GM10266 (cell line): ENCODE results near the gene TOX3.

ENCODE experiments used
- DNase-seq: peaks from one replicate; pipeline ENCODE4 v3.0.0; 2012; ENCODE audit errors: extremely low spot score
- CTCF ChIP-seq: IDR thresholded peaks from 2 replicates; pipeline ENCODE4 v1.5.1; 2012; ENCODE audit warnings: mild to moderate bottlenecking, low read depth; ENCODE audit not compliant: control insufficient read depth, insufficient read depth; ENCODE audit errors: missing control alignments

The TOX3 gene

DNA sequence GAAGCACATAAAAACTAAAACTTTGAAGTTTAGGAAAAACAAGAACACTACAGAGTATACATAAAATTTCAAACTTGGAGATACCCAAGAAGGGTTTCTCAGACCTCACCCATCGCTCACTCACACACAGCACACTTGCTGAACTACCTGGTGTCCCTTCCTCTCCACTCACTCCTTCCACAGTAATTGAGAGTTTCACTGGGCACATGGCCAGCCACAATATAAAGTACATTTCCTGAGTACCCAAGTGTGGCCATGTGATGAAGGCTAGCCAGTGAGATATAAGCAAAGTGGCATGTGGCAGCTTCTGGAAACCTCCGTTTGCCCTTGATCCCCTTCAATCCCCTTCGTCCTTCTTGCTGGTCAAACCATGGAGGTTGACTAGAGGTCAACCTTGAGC, 11.9 kb downstream of the TOX3 start:
- TF ChIP-seq CTCF, result no peak
- DNase-seq, result no peak

- no peak for TF ChIP-seq CTCF
- no peak for DNase-seq
Measured at GRCh38 chr16:52533296-52533695, 13.6 kb downstream of the TOX3 start.

DNA sequence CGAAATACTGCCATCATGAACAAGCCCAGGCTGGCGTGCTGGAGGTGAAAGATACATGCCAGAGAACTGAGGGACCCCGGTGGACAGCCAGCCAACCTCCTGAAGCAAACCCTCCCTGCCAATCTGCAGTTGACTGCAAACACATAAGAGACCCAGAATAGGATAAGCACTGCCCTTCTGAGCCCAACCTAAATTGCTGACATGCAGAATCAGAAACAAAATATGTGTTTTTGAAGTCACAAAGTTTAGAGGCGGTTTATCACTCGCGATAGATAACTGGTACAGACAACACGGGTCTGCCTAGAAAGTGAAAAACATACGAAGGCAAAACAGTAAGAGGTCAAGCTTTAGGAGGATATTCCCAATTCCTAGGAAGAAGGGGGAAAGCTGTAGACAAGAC, 14.6 kb downstream of the TOX3 start:
- TF ChIP-seq CTCF, result no peak
- DNase-seq, result no peak

- no peak for TF ChIP-seq CTCF
- no peak for DNase-seq
Measured at GRCh38 chr16:52529226-52529625, 17.7 kb downstream of the TOX3 start.

DNA sequence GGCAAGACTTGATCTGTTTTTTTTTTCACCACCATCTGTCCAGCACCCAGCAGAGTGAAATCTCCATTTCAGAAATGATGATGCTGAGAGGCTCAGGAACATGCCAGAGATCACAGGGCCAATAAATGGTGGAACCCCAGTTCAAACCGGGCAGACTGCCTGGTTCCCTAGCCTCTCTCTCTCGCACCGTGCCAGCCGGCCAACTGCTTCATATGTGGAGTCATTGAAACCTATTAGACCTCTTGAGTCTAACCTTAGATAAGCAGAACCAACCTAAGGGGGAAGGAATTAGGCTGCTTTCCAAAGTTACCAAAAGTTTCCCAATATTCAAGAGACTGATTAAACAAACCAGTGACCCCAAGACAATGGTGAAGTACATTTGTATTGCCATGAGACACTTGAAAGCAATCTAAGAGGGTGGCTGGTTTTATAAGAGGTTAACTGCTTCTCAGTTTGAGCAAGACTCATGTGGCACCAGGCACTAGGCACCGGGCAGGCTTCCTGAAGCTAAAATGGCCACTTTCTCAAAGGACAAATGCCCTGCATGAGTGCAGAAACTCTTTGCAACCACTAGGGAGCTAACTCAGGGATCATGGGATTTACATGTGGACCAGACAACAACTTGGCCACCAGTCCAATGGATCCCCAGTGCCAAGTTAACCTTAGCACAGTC, 18.4 kb downstream of the TOX3 start:
- DNase-seq, result no peak

DNA sequence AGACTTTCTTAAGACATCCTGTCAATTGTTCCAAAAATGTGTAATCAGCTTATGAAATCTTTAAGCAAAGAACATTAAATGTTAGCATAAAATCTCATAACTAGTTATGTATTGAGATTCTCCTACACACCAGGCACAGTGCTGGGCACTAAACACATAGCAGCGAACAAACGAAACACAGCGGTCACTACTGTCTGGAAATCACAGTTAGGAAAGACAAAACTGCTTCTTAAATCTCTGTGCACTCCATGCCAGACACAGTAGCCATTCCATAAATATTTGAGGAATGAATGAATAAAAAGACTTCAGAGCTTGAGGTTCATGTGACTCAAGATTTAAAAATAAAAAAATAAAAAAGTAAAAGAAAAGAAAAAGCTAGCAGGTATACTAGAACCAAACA, 20.1 kb downstream of the TOX3 start:
- DNase-seq, result no peak
- TF ChIP-seq CTCF, result no peak

More for the DNA sequence above, 18.4 kb downstream of the TOX3 start:
- TF ChIP-seq CTCF, result no peak

GRCh38 chr16:52526116-52526828, 20.7 kb downstream of the TOX3 start:
- TF ChIP-seq CTCF, result no peak
- DNase-seq, result no peak
